HCT116 (cell line): ENCODE data around the gene TMEM203. TPM values are rescaled to one million over a fixed set of nuclear protein-coding genes. Genes with fewer than 3 reads are reported as not detected.

Experiments used
- ATAC-seq: fragments of 200-7000 bp; cut with Tn5 transposase; 2 replicates; pipeline ENCODE4 v1.9.1; 2020; ENCODE audit warnings: mild to moderate bottlenecking, moderate library complexity
- BruUV-seq: library from RNA; stranded (reverse); fragments of 400-500 nt; replicated peaks from 2 replicates; lab custom pipeline; 2021; lab: Mats Ljungman, UMichigan
- CTCF ChIA-PET: fragments of 300-600 bp; sonication (Branson Sonifier 250); formaldehyde crosslinking; loops from one replicate; lab custom pipeline; 2021; ENCODE audit warnings: antibody characterized with exemption; lab: Charles Lee
- POLR2A ChIA-PET: fragments of 300-600, 350-600 bp; sonication (Branson Sonifier 250); formaldehyde crosslinking; loops from one replicate; lab custom pipeline; 2021; ENCODE audit warnings: antibody characterized with exemption; lab: Charles Lee
- RAD21 ChIA-PET, 2 experiments: fragments of 300-600 bp; sonication (Branson Sonifier 250); formaldehyde crosslinking; loops; one replicate each; lab custom pipeline; 2023; ENCODE audit warnings: low total read pairs in 2 of 2; ENCODE audit not compliant: uncharacterized antibody in 2 of 2, unreplicated experiment in 2 of 2, low non-redundant PET in 1 of 2; lab: Charles Lee
- DNase-seq: peaks from one replicate; pipeline ENCODE4 v3.0.0-alpha.2; 2010; ENCODE audit warnings: low read depth, low spot score
- H2AFZ ChIP-seq: fragments of 200-600 bp; shearing (Covaris generic), sonication (generic); 2 replicates; pipeline ENCODE4 v1.6.1; 2017; ENCODE audit warnings: low read depth, mixed run types, mixed read lengths, antibody characterized with exemption, low read length; ENCODE audit not compliant: poor library complexity, severe bottlenecking
- H3K27ac ChIP-seq: 2 replicates; pipeline ENCODE4 v1.5.1; 2012; ENCODE audit warnings: low read depth, low read length
- H3K27me3 ChIP-seq: fragments of 200-600 bp; sonication (generic); 2 replicates; pipeline ENCODE4 v1.6.1; 2016; ENCODE audit warnings: mixed run types, low read length, mixed read lengths; ENCODE audit not compliant: insufficient read depth
- H3K36me3 ChIP-seq, 2 experiments: fragments of 200-500 bp in 1 of 2; fragments of 200-600 bp in 1 of 2; sonication (Bioruptor generic) in 1 of 2; sonication (generic) in 1 of 2; 2 replicates each; pipeline versions ENCODE4 v1.5.1 to v1.6.1; 2014 to 2016; ENCODE audit warnings: low read length in 2 of 2, inconsistent platforms in 1 of 2, mixed read lengths in 1 of 2, mixed run types in 1 of 2; ENCODE audit not compliant: insufficient read depth in 2 of 2, control insufficient read depth in 1 of 2
- H3K4me1 ChIP-seq, 2 experiments: fragments of 200-600 bp in 1 of 2; sonication (generic) in 1 of 2; 2 replicates each; pipeline versions ENCODE4 v1.5.1 to v1.6.1; 2012 to 2017; ENCODE audit warnings: low read length in 2 of 2, inconsistent platforms in 1 of 2, mild to moderate bottlenecking in 1 of 2, mixed read lengths in 1 of 2, mixed run types in 1 of 2, moderate library complexity in 1 of 2; ENCODE audit not compliant: insufficient read depth in 2 of 2, control insufficient read depth in 1 of 2
- H3K4me2 ChIP-seq: fragments of 200-600 bp; sonication (generic); 2 replicates; pipeline ENCODE4 v1.6.1; 2017; ENCODE audit warnings: mixed run types, low read length, mixed read lengths
- H3K4me3 ChIP-seq, 2 experiments: fragments of 200-600 bp in 1 of 2; sonication (generic) in 1 of 2; replicated peaks in 1 of 2; 2 replicates each; pipeline ENCODE4 v1.5.1; 2011 to 2016; ENCODE audit warnings: low read length in 2 of 2, control low read depth in 1 of 2, low read depth in 1 of 2, mild to moderate bottlenecking in 1 of 2, mixed read lengths in 1 of 2, mixed run types in 1 of 2
- H3K79me2 ChIP-seq: fragments of 200-600 bp; sonication (generic); 2 replicates; pipeline ENCODE4 v1.6.1; 2017; ENCODE audit warnings: mild to moderate bottlenecking, mixed run types, low read length, moderate library complexity, mixed read lengths; ENCODE audit not compliant: insufficient read depth
- H3K9ac ChIP-seq: fragments of 200-600 bp; sonication (generic); 2 replicates; pipeline ENCODE4 v1.6.1; 2016; ENCODE audit warnings: low read length, mixed read lengths
- H3K9me2 ChIP-seq: fragments of 200-600 bp; sonication (generic), shearing (Covaris generic); 2 replicates; pipeline ENCODE4 v1.6.1; 2017; ENCODE audit warnings: mixed run types, mild to moderate bottlenecking, moderate library complexity; ENCODE audit not compliant: insufficient read depth
- H3K9me3 ChIP-seq, 2 experiments: fragments of 200-500 bp in 1 of 2; fragments of 200-600 bp in 1 of 2; sonication (Bioruptor generic) in 1 of 2; sonication (generic) in 1 of 2; 2 replicates each; pipeline ENCODE4 v1.6.1; 2014 to 2017; ENCODE audit warnings: low read length in 2 of 2, mixed read lengths in 2 of 2, inconsistent platforms in 1 of 2, low read depth in 1 of 2, mild to moderate bottlenecking in 1 of 2, mixed run types in 1 of 2, moderate library complexity in 1 of 2; ENCODE audit not compliant: control insufficient read depth in 1 of 2, insufficient read depth in 1 of 2
- H4K20me1 ChIP-seq: fragments of 200-600 bp; sonication (generic), shearing (Covaris generic); 2 replicates; pipeline ENCODE4 v1.6.1; 2017; ENCODE audit warnings: mixed run types, mild to moderate bottlenecking, moderate library complexity; ENCODE audit not compliant: insufficient read depth
- CBX3 ChIP-seq: IDR thresholded peaks from 2 replicates; pipeline ENCODE4 v1.6.1; 2012; ENCODE audit warnings: low read depth
- CTCF ChIP-seq, 3 experiments: fragments of 200-600 bp in 1 of 3; sonication (generic) in 1 of 3; IDR thresholded peaks in 2 of 3; conservative IDR thresholded peaks in 1 of 3; 2 replicates each; pipeline ENCODE4 v1.5.1; 2012 to 2017; ENCODE audit warnings: low read depth in 2 of 3, low read length in 2 of 3, antibody characterized with exemption in 1 of 3, borderline replicate concordance in 1 of 3, control low read depth in 1 of 3, mild to moderate bottlenecking in 1 of 3, mixed read lengths in 1 of 3, mixed run types in 1 of 3, moderate library complexity in 1 of 3; ENCODE audit not compliant: insufficient read depth in 1 of 3
- ELF1 ChIP-seq: IDR thresholded peaks from 2 replicates; pipeline ENCODE4 v1.6.1; 2012; ENCODE audit warnings: low read depth, borderline replicate concordance
- EZH2phosphoT487 ChIP-seq: fragments of 200-600 bp; IDR thresholded peaks from 2 replicates; pipeline ENCODE4 v1.6.1; 2018; ENCODE audit warnings: antibody characterized with exemption, borderline replicate concordance
- POLR2AphosphoS5 ChIP-seq: IDR thresholded peaks from 2 replicates; pipeline ENCODE4 v1.6.1; 2011; ENCODE audit warnings: mild to moderate bottlenecking, low read depth, low read length, moderate library complexity
- SIN3A ChIP-seq: IDR thresholded peaks from 2 replicates; pipeline ENCODE4 v1.6.1; 2012; ENCODE audit warnings: low read depth
- SP1 ChIP-seq: IDR thresholded peaks from 2 replicates; pipeline ENCODE4 v1.6.1; 2012; ENCODE audit warnings: low read depth
- YY1 ChIP-seq: IDR thresholded peaks from 2 replicates; pipeline ENCODE4 v1.6.1; 2011; ENCODE audit warnings: low read length, low read depth, moderate library complexity, mild to moderate bottlenecking; ENCODE audit not compliant: insufficient replicate concordance; ENCODE audit errors: extremely low read depth
- ZFX ChIP-seq: fragments of 450-650 bp; IDR thresholded peaks from 2 replicates; pipeline ENCODE4 v1.6.1; 2017
- ZNF274 ChIP-seq: fragments of 200-500 bp; sonication (Bioruptor generic); IDR thresholded peaks from 2 replicates; pipeline ENCODE4 v1.6.1; 2014; ENCODE audit warnings: mild to moderate bottlenecking, low read depth, low read length, inconsistent platforms
- intact Hi-C: fragments of 100-400 bp; cut with micrococcal nuclease; formaldehyde crosslinking; loops from 2 replicates; pipeline ENCODE4 v1.10.0; 2022
- total RNA-seq: library from RNA; stranded (reverse); gene quantifications from one replicate; pipeline ENCODE4 v1.2.1, GENCODE V29; 2021; ENCODE audit not compliant: unreplicated experiment

TMEM203 gene
- total RNA-seq, 1 experiment from 2014 or later, result 45.0 TPM

- H3K9ac ChIP-seq, result no peak overlapping the region
- no peaks in the 10 kb centered on the region for H3K27me3 ChIP-seq
- no peaks in the 10 kb centered on the region for H3K9me3 ChIP-seq
- peaks cover 10 to 23% of the 10 kb centered on the region in 2 experiments for H3K4me1 ChIP-seq
- intact Hi-C loops, result no loop called here
- H4K20me1 ChIP-seq, result no peaks in the 10 kb centered on the region
- no peak overlapping the region for H2AFZ ChIP-seq
- peaks cover 1% of the 10 kb centered on the region; the same call in 1 of the 2 replicates for H3K79me2 ChIP-seq
- TF ChIP-seq SP1 (no peak), ZNF274 (no peak), SIN3A (no peak), ZFX (no peak), CTCF (IDR thresholded peaks at IDR 0.05 in 2 of 3, conservative IDR thresholded peaks at IDR 0.05 in 1 of 3; ENCODE audit: borderline replicate concordance in 1 of 3, insufficient read depth in 1 of 3, low read depth in 2 of 3, low read length in 2 of 3) (peak in 2 of 3 experiments; percentile 22 to 28; a peak in 2 of 6 replicates)
- ChIA-PET CTCF (no interaction called here), POLR2A (interaction anchor here (1.4 kb wide), 1 partner anchor 49 kb away, joined by 3 read pairs; no protein-coding TSS in a partner anchor), RAD21 (no interaction called here)
- no peak overlapping the region for H3K4me2 ChIP-seq
- H3K27ac ChIP-seq, result no peak overlapping the region
- no peak for DNase-seq
- peaks cover 0 to 7% of the 10 kb centered on the region in 2 experiments; a peak in 1 of 4 replicates for H3K36me3 ChIP-seq
- H3K4me3 ChIP-seq, result no peak overlapping the region
- no peaks in the 10 kb centered on the region for H3K9me2 ChIP-seq
- ATAC-seq, result no peak
- BruUV-seq, result no TSS peak
Measured at GRCh38 chr9:137212520-137212919, 7.1 kb upstream of the TMEM203 start.

GRCh38 chr9:137211532-137211931 is 6.1 kb upstream of the TMEM203 start:
- H3K79me2 ChIP-seq, result peaks cover 11% of the 10 kb centered on the region
- no peak overlapping the region for H3K4me2 ChIP-seq
- peaks cover 4 to 20% of the 10 kb centered on the region in 2 experiments for H3K4me1 ChIP-seq
- H3K9me2 ChIP-seq, result no peaks in the 10 kb centered on the region
- RAD21 ChIA-PET, result no interaction called here
- ATAC-seq (no peak), DNase-seq (no peak)
- CTCF ChIA-PET, result no interaction called here
- no peak overlapping the region for H2AFZ ChIP-seq
- POLR2A ChIA-PET, result no interaction called here
- H3K9ac ChIP-seq, result no peak overlapping the region
- TF ChIP-seq YY1, result no peak
- no peak for TF ChIP-seq POLR2AphosphoS5
- no peak for TF ChIP-seq EZH2phosphoT487
- no peak for TF ChIP-seq CBX3
- no peak for TF ChIP-seq ELF1
- no peak for TF ChIP-seq ZNF274
- H3K27me3 ChIP-seq, result no peaks in the 10 kb centered on the region
- no peak overlapping the region for H3K27ac ChIP-seq
- no peaks in the 10 kb centered on the region for H3K9me3 ChIP-seq
- H3K36me3 ChIP-seq, result peaks cover 0 to 10% of the 10 kb centered on the region in 2 experiments; a peak in 1 of 4 replicates
- BruUV-seq, result no TSS peak
- no peaks in the 10 kb centered on the region for H4K20me1 ChIP-seq
- intact Hi-C loops, result no loop called here
- no peak overlapping the region for H3K4me3 ChIP-seq
